GM19463 (cell line): Measurements from ENCODE around the gene LYST.
"Not testable (repeated sequence)": the region's sequence is repeated elsewhere in the genome, so short reads cannot be mapped to it uniquely, and the experiment has no call there.

ENCODE experiments used
- ATAC-seq: cut with Tn5 transposase; IDR thresholded peaks from one replicate; pipeline ENCODE4 v1.9.1; 2021; ENCODE audit warnings: mild to moderate bottlenecking, moderate library complexity; ENCODE audit not compliant: unreplicated experiment

Gene LYST

GRCh38 chr1:235670157-235670776 is 196.4 kb downstream of the LYST start:
- no peak for ATAC-seq

- ATAC-seq = no peak
Measured at GRCh38 chr1:235669277-235669676, 197.4 kb downstream of the LYST start.

GRCh38 chr1:235663628-235664027 is 203.1 kb downstream of the LYST start:
- no peak for ATAC-seq

GRCh38 chr1:235661568-235661967 is 205.1 kb downstream of the LYST start:
- ATAC-seq = no peak

DNA sequence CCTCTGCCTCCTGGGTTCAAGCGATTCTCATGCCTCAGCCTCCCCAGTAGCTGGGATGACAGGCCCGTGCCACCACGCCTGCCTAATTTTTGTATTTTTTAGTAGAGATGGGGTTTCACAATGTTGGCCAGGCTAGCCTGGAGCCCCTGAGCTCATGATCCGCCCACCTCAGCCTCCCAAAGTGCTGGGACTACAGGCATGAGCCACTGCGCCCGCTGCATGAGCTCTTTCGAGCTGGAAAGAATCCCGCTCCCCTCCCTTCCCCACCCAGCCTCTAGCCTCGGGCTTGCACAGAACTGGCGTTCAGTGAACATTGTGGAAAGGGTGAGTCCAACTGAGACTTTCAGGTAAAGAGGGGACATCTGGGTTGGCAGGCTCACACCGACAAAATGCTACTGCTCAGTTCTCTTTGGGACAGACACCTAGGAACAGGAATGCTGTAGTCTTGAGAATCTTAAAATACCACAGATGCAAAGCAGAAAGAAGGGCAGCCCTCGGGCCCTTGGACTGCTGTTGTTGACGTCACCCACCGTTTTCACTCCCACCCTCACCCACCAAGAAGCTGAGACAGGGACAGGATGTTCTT is 207.4 kb downstream of the LYST start:
- ATAC-seq = no peak

DNA sequence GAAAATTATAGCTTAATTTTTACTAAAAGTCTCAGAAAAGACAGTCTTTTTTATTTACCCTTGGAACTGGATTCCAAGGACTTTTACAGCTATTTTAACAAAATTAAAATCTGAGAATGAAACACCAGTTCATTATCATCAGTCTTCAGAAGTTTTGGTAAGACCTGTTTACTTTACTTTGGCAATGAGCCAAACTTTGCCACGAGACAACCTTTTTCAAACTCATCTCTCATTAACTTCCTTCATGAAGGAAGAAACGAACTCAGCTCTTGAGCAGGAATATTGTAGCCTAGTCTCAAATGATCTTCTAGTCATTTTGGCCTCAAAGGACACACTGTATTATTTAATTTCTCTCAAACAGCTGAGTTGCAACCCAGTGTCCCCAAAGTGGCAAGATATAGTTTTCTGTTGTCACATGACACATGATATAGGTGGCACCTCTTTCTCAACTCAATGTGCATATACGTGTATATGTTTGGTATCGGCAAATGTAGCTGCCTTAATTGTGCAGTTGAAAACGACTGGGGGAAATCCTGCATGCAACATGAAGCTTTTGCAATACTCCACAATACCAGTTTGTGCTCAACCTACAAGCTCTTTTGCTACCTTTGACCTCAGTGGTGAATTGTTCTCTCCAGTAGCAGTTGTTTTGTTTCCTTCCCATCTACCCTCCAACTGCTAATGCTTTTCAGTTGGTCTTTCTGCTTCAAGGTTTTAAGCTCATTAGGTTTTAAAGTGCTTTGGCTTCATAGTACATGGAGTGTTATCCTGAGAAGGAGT is 208.8 kb downstream of the LYST start:
- no peak for ATAC-seq

DNA sequence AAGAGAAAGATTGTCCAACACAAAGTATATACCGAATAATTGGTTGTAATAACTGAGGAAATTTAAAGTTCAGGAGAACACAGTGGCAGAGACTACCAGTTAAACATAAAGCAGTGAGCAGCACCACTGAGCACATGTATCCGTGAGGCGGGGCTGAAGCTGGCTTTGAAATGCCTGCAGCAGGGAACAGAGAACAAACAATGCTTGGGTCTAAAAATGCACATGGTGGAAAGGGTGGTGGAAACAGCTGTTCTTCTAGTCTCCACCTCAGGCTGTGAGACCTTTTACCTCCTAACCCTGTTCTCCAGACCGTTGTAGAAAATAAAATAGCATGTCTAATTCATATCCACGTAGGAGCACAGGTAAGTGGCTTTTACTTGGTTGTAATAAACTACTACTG is 209.4 kb downstream of the LYST start:
- ATAC-seq = no peak

GRCh38 chr1:235652364-235652763 is 214.3 kb downstream of the LYST start:
- no peak for ATAC-seq

- ATAC-seq = no peak
Measured at GRCh38 chr1:235651170-235651806, 215.4 kb downstream of the LYST start.

GRCh38 chr1:235650341-235651169 is 216.2 kb downstream of the LYST start:
- ATAC-seq = no peak

DNA sequence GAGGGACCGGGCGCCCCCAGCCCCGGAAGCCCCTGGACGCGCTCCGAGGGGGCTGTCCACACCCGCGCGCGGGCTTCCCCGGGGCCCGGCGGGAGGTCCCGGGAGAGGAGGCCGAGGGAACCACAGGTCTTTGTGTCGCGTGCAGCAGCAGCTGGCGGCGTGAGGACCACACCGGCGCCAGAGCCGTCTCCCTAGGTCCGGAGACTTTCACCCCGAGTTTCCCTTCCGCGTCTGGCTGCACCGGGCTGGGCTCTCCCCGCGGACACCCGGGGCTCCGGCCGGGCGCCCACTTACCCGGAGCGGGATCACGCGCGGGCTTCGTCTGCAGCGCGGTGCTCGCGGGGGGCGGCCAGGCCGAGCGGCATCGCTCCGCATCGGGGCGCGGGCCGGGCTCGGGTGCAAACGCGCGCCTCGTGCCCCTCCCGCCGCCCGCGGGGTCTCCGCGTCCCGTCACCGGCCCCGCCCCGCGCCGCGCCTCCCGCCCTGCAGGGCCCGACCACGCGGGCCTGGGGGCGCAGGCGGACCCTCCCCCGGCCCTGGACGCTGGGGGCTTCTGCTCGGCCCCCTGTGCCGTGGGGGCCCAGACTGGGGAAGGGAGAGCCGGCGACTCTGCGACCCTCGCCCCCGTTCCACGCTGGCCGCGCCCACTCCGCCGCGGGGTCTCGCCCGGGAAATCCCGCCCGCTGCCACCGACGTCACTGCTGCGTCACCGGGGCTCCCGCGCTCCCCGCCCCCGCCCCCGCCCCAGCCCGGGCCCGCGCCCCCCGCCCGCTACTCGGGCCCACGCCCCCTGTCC is 217.1 kb downstream of the LYST start, which contains the start of gene GNG4:
Gene GNG4, minus strand, starts transcription at position 417 of the 796 bp plus-strand sequence. CDS start 65,946 bp downstream, outside the sequence.
- peak; percentile 60 for ATAC-seq

DNA sequence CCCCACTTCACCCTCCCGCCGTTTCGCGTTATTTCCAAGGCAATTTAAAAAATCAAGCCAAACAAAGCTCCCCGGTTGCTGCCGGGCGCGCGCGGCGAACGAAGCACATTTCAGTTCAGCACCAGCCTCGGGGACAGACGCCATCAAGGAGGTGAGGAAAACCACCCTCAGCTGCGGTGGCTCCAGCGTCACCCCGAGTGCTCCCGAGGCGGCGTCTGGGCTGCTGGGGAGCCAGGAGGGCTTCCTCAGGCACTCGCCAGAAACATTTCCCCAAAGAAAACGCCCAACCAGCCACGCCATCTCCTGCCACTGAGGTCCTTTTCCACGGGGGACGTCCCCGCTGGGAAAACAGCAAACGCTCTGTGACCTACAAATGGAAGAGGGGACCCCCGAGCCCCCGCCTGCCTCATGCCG is 217.7 kb downstream of the LYST start:
- peak; percentile 51 for ATAC-seq

DNA sequence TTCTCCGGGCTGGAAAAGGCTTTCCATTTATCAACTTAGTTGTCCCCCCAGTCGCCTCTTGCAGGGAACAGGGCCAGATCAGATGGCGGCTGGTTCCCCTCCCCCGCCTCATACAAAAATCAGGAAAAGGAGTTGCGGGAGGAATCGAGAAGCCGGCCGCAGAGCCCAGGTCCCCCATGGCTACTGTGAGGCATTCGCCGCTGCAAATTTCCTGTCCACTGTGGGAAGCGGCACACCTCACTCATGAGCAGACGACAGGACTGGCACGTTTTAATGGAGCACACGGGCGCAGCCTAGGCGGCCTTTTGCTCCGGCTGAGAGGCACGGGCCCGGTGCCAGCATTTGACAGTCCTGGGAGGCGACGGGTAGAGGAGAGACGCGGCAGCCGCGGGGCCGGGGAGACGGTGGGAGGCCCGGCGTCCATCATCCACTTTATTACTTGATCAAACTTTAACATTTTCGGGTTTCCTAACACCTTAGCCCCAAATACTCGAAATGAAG is 218.2 kb downstream of the LYST start:
- no peak for ATAC-seq

DNA sequence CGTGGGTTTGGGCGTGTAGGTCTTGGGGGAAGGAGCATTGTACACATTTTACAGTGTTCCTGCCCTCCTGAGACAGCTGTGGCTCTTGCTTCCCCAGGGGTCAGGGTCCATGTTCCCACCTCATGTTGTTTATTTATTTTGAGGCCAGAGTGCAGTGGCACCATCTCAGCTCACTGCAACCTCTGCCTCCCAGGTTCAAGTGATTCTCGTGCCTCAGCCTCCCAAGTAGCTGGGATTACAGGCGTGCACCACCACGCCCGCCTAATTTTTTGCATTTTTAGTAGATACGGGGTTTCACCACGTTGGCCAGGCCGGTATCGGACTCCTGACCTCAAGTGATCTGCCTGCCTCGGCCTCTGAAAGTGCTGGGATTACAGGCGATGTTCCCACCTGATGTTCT is 219.2 kb downstream of the LYST start:
- ATAC-seq = not testable (repeated sequence)

GRCh38 chr1:235646463-235646862 is 220.2 kb downstream of the LYST start:
- ATAC-seq = no peak

DNA sequence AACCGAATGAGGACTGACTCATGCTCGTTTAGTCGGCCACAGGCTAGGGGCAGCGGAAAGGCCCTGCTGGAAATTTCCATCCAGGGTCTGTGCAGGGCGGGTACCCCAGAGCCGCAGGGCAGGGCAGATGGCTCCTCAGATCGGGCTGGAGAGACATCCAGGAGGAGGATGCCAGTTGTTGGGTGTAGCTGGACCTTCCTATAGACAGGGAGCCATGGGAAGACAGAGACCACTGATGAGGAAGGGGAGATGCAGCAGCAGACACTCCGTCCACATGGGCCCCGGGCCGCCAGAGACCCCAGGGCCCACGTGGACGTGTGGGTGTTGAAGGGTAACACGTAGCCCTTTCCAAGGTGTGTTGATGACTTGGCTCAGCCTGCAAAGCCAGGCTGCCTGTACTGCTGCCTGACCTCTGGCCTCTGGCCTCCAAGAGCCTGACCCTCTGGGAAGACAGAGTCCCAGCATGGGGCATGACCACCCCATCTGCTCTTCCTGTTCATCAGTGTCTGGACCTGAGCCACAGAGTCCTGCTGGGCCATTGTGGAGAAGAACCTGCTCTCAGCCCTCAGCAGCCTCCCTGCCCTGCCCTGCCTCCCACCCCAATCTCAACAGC is 221.9 kb downstream of the LYST start:
- ATAC-seq = no peak

GRCh38 chr1:235643837-235644692 is 222.6 kb downstream of the LYST start:
- no peak for ATAC-seq

DNA sequence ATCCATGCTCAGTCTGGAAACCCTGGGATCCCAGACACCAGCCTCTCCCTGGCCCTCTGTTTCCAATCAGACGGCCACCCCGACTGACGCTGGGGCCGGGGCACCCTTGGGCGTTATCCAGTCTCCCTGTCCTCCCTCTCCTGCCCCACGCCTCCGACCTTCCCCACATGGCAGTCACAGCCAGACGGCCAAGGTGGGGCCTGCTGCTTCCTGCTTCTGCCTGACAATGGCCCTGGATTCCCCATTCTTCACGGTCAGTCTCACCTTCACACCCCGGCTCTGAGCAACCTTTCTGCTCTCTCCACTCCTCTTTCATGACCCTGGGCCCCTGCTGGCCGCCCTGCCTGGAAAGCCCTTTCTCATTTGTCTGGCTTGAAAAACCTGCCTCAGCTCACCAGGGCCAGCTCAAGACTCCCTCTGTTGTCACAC is 223.7 kb downstream of the LYST start:
- ATAC-seq = no peak
